Chondrocyte (in vitro differentiated cells): Measurements from ENCODE around the gene LNPK. TPM values are rescaled to one million over a fixed set of nuclear protein-coding genes. Genes with fewer than 3 reads are reported as not detected.

Experiments
- DNase-seq: peaks from one replicate; pipeline ENCODE4 v3.0.0; 2021; ENCODE audit warnings: mixed read lengths, low spot score
- H3K27ac Mint-ChIP-seq: one replicate; pipeline ENCODE4 v1.8.0; 2021; ENCODE audit warnings: mild to moderate bottlenecking, moderate library complexity, mixed read lengths; ENCODE audit not compliant: unreplicated experiment
- H3K27me3 Mint-ChIP-seq: 2 replicates; pipeline ENCODE4 v1.8.0; 2021; ENCODE audit warnings: low read depth, mixed read lengths
- H3K36me3 Mint-ChIP-seq: 2 replicates; pipeline ENCODE4 v1.8.0; 2021; ENCODE audit warnings: low read depth, mixed read lengths
- H3K4me1 Mint-ChIP-seq: 2 replicates; pipeline ENCODE4 v1.8.0; 2021; ENCODE audit warnings: low read depth, mild to moderate bottlenecking, mixed read lengths
- H3K4me3 Mint-ChIP-seq: one replicate; pipeline ENCODE4 v1.8.0; 2021; ENCODE audit warnings: mild to moderate bottlenecking, moderate library complexity, mixed read lengths; ENCODE audit not compliant: unreplicated experiment
- H3K9me3 Mint-ChIP-seq: 2 replicates; pipeline ENCODE4 v1.8.0; 2021; ENCODE audit warnings: low read depth, mixed read lengths
- CTCF ChIP-seq: fragments of 200-600 bp; sonication (generic); IDR thresholded peaks from 2 replicates; pipeline ENCODE4 v1.5.0; 2021; ENCODE audit warnings: antibody characterized with exemption, mild to moderate bottlenecking, moderate library complexity
- total RNA-seq: library from RNA; stranded (reverse); gene quantifications from 3 replicates; pipeline ENCODE4 v1.2.1, GENCODE V29; 2021

The LNPK gene
- total RNA-seq, 1 donor from 2014 or later = 51.0 TPM

DNA sequence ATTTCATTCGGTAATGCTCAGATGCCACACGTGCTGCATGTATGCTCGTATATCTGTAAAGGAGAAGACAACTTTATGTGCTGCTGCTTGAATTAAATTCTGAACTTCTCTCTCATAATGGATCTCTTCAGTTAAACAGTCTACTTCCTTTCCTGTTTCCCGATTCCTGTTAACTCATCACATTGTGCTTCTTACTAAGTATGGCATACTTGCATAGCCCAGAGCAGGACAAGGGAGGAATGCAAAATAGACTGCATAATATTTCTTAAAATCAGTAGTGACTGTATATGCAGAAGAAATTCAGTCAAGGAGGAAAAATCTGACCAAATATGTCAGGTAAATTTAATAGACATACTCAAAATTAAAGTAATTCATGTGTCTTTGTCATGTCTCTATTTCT is 23.9 kb upstream of the LNPK start:
- DNase-seq = no peak
- no peak for TF ChIP-seq CTCF

GRCh38 chr2:176024083-176024482 is 22.0 kb upstream of the LNPK start:
- no peak for TF ChIP-seq CTCF
- H3K36me3 Mint-ChIP-seq = no peaks in the 10 kb centered on the region
- no peak overlapping the region for H3K27ac Mint-ChIP-seq
- no peak overlapping the region for H3K4me3 Mint-ChIP-seq
- H3K27me3 Mint-ChIP-seq = peaks cover 27% of the 10 kb centered on the region
- no peaks in the 10 kb centered on the region for H3K4me1 Mint-ChIP-seq
- DNase-seq = no peak
- H3K9me3 Mint-ChIP-seq = no peaks in the 10 kb centered on the region

More for the DNA sequence above, 23.9 kb upstream of the LNPK start:
- Mint-ChIP-seq H3K4me3 (no peak overlapping the region), H3K9me3 (no peaks in the 10 kb centered on the region), H3K27ac (no peak overlapping the region), H3K27me3 (peaks cover 34% of the 10 kb centered on the region), H3K36me3 (no peaks in the 10 kb centered on the region), H3K4me1 (no peaks in the 10 kb centered on the region)

- H3K27me3 Mint-ChIP-seq = peaks cover 18% of the 10 kb centered on the region
- H3K4me3 Mint-ChIP-seq = no peak overlapping the region
- no peak for DNase-seq
- no peak overlapping the region for H3K27ac Mint-ChIP-seq
- H3K36me3 Mint-ChIP-seq = no peaks in the 10 kb centered on the region
- TF ChIP-seq CTCF = no peak
- H3K4me1 Mint-ChIP-seq = no peaks in the 10 kb centered on the region
- H3K9me3 Mint-ChIP-seq = no peaks in the 10 kb centered on the region
These were observed 20.0 kb upstream of the LNPK start for GRCh38 chr2:176022048-176022447.

- H3K27ac Mint-ChIP-seq = no peak overlapping the region
- no peak for TF ChIP-seq CTCF
These were observed 18.3 kb upstream of the LNPK start for GRCh38 chr2:176020400-176020799.

GRCh38 chr2:176018708-176019107 is 16.6 kb upstream of the LNPK start:
- TF ChIP-seq CTCF = no peak
- H3K36me3 Mint-ChIP-seq = no peaks in the 10 kb centered on the region

More at GRCh38 chr2:176020400-176020799, 18.3 kb upstream of the LNPK start:
- no peaks in the 10 kb centered on the region for H3K4me1 Mint-ChIP-seq
- H3K27me3 Mint-ChIP-seq = peaks cover 17% of the 10 kb centered on the region
- no peaks in the 10 kb centered on the region for H3K9me3 Mint-ChIP-seq
- no peak for DNase-seq
- H3K36me3 Mint-ChIP-seq = no peaks in the 10 kb centered on the region
- H3K4me3 Mint-ChIP-seq = no peak overlapping the region

More at GRCh38 chr2:176018708-176019107, 16.6 kb upstream of the LNPK start:
- no peaks in the 10 kb centered on the region for H3K4me1 Mint-ChIP-seq
- no peak overlapping the region for H3K27ac Mint-ChIP-seq
- no peaks in the 10 kb centered on the region for H3K9me3 Mint-ChIP-seq
- no peak for DNase-seq
- H3K27me3 Mint-ChIP-seq = peaks cover 18% of the 10 kb centered on the region
- no peak overlapping the region for H3K4me3 Mint-ChIP-seq
